ENCODE data around the gene LOC101059915.

Gene LOC101059915

DNA sequence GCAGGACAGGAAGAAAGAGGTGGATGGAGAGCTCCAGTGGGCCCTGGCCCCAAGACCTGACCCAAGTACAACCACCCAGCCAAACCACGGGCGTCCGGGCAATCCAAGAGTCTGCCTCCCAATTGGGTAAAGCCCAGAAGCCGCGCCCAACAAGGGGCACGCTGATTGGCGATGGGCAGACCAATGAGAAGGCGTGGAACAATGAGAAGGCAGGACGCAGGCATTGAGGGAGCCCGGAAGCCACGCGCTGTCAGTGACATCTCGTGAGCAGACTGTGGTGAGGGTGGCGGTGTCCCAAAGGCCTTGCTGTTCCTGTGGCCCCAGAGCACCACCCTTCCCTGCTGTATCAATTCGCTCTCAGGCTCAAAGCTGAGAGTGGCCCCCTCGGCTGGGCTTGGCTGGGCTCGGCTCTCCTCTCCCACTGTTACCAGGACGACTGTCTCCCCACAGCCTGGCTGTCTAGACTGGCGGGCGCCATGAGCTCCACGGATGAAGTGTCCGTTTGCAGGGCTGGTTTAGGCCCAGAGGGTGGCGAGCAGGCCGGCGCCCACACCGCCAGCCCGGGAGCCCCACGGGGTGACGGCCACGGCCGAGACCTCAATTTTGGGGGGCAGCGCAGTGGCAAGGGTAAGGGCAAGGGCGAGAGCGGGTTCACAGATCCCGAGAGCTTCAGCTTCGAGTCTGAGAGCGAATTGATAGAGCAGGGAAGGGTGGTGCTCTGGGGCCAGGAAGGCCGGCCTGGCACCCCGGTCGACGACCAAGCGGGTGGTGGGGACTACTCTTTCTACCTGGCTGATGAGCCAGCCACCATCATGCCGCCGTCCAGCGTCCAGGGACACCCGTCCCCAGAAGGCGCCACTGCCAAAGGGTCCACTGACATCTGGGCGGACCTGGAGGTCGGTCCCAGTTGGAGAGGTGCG, at the start of gene LOC101059915:
Gene LOC101059915, plus strand, starts transcription at position 219 of the 920 bp plus-strand sequence.
- H2AFZ ChIP-seq (ENCODE audit: control insufficient read depth, low read length) = no peak within 1 kb of the TSS

DNA sequence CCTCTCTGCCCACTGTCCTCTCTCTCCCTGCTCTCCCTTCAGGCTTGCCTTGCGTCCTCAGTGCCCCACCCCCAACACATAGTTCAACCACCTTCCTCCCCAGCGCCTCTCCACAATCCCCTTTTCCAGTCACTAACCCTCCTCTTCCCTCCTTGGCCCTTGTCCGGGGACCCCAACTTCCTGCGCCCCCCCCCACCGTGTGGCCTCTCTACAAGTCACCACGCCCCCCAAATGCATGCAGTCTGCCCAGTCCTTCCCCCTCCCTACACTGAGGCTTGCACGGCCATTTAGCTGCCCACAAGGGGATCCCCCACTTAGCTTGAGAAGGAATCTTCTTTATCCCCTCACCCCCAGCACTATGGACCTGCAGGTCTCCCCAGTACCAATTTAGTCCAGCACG, 49.6 kb upstream of the LOC101059915 start:
- FAIRE-seq = no peak

More for the DNA sequence above, at the start of gene LOC101059915:
- no peaks in the 10 kb centered on the region for H3K9me1 ChIP-seq (ENCODE audit: control insufficient read depth, extremely low read depth, insufficient read depth, low read length)
- no peak within 1 kb of the TSS for H3K4me3 ChIP-seq (ENCODE audit: control insufficient read depth in 2 of 3, extremely low read depth in 1 of 3, insufficient read depth in 2 of 3, low read depth in 1 of 3, low read length in 3 of 3)
- no peaks in the 10 kb centered on the region for H3K79me2 ChIP-seq (ENCODE audit: control insufficient read depth, insufficient read depth, low read length)
- no peaks in the 10 kb centered on the region for H3K9me3 ChIP-seq (ENCODE audit: control insufficient read depth, low read depth, low read length)
- no peak for TF ChIP-seq CTCF (optimal IDR thresholded peaks at IDR 0.05 in 1 of 3, IDR thresholded peaks at IDR 0.05 in 1 of 3, conservative IDR thresholded peaks at IDR 0.05 in 1 of 3; ENCODE audit: extremely low read depth in 1 of 3, insufficient read depth in 2 of 3, low read length in 3 of 3)
- dilution Hi-C loops (cut with MboI; ENCODE audit: extremely low pct_ligation_motif_present, low sequenced_read_pairs) = no loop called here
- no peaks in the 10 kb centered on the region for H4K20me1 ChIP-seq (ENCODE audit: control insufficient read depth, extremely low read depth, insufficient read depth, low read length)
- H3K36me3 ChIP-seq (ENCODE audit: control insufficient read depth in 2 of 2, extremely low read depth in 1 of 2, insufficient read depth in 2 of 2, low read length in 2 of 2) = no peaks in the 10 kb centered on the region
- H3K9ac ChIP-seq (ENCODE audit: control insufficient read depth, extremely low read depth, insufficient read depth, low read length) = no peak within 1 kb of the TSS
- no peaks in the 10 kb centered on the region for H3K27me3 ChIP-seq (ENCODE audit: control insufficient read depth, extremely low read depth, insufficient read depth, low read length)
- FAIRE-seq (no peak), DNase-seq (ENCODE audit: low read depth, low spot score) (no peak)
- H3K4me1 ChIP-seq (ENCODE audit: control insufficient read depth, extremely low read depth, insufficient read depth, low read length) = peaks cover 18% of the 10 kb centered on the region
- H3K27ac ChIP-seq (ENCODE audit: control insufficient read depth, insufficient read depth, low read length) = no peak within 1 kb of the TSS
- H3K4me2 ChIP-seq (ENCODE audit: control insufficient read depth, extremely low read depth, insufficient read depth, low read depth, low read length) = no peak within 1 kb of the TSS

More for the DNA sequence above, 49.6 kb upstream of the LOC101059915 start:
- Histone ChIP-seq H3K9me1 (ENCODE audit: control insufficient read depth, extremely low read depth, insufficient read depth, low read length) (no peaks in the 10 kb centered on the region), H3K36me3 (ENCODE audit: control insufficient read depth in 2 of 2, extremely low read depth in 1 of 2, insufficient read depth in 2 of 2, low read length in 2 of 2) (peaks cover 0 to 3% of the 10 kb centered on the region in 2 experiments), H3K4me3 (ENCODE audit: control insufficient read depth in 2 of 3, extremely low read depth in 1 of 3, insufficient read depth in 2 of 3, low read depth in 1 of 3, low read length in 3 of 3) (no peak overlapping the region), H3K4me1 (ENCODE audit: control insufficient read depth, extremely low read depth, insufficient read depth, low read length) (peaks cover 7% of the 10 kb centered on the region), H4K20me1 (ENCODE audit: control insufficient read depth, extremely low read depth, insufficient read depth, low read length) (no peaks in the 10 kb centered on the region), H3K9me3 (ENCODE audit: control insufficient read depth, low read depth, low read length) (no peaks in the 10 kb centered on the region), H3K27me3 (ENCODE audit: control insufficient read depth, extremely low read depth, insufficient read depth, low read length) (no peaks in the 10 kb centered on the region), H3K79me2 (ENCODE audit: control insufficient read depth, insufficient read depth, low read length) (no peaks in the 10 kb centered on the region), H3K4me2 (ENCODE audit: control insufficient read depth, extremely low read depth, insufficient read depth, low read depth, low read length) (no peak overlapping the region), H2AFZ (ENCODE audit: control insufficient read depth, low read length) (no peak overlapping the region), H3K27ac (ENCODE audit: control insufficient read depth, insufficient read depth, low read length) (no peak overlapping the region), H3K9ac (ENCODE audit: control insufficient read depth, extremely low read depth, insufficient read depth, low read length) (no peak overlapping the region)
- DNase-seq (ENCODE audit: low read depth, low spot score) = no peak
- dilution Hi-C loops (cut with MboI; ENCODE audit: extremely low pct_ligation_motif_present, low sequenced_read_pairs) = no loop called here
- TF ChIP-seq EZH2 (IDR thresholded peaks at IDR 0.05; ENCODE audit: low read length) = no peak
- no peak for TF ChIP-seq CTCF (optimal IDR thresholded peaks at IDR 0.05 in 1 of 3, IDR thresholded peaks at IDR 0.05 in 1 of 3, conservative IDR thresholded peaks at IDR 0.05 in 1 of 3; ENCODE audit: extremely low read depth in 1 of 3, insufficient read depth in 2 of 3, low read length in 3 of 3)
